Endodermal cell (in vitro differentiated cells): ENCODE data around the gene USF2. TPM values are rescaled to one million over a fixed set of nuclear protein-coding genes. Genes with fewer than 3 reads are reported as not detected.

Experiments used
- DNase-seq: peaks from one replicate; pipeline ENCODE4 v3.0.0-alpha.2; 2017
- H3K27ac ChIP-seq: 2 replicates; pipeline ENCODE4 v1.5.1; 2013; ENCODE audit warnings: mild to moderate bottlenecking, low read depth, low read length, moderate library complexity
- H3K27me3 ChIP-seq: 2 replicates; pipeline ENCODE4 v1.6.1; 2013; ENCODE audit warnings: mild to moderate bottlenecking, low read length, moderate library complexity; ENCODE audit not compliant: insufficient read depth, control insufficient read depth, poor library complexity, severe bottlenecking
- H3K36me3 ChIP-seq: 2 replicates; pipeline ENCODE4 v1.7.0; 2013; ENCODE audit warnings: mild to moderate bottlenecking, low read length, moderate library complexity; ENCODE audit not compliant: control insufficient read depth, insufficient read depth
- H3K4me1 ChIP-seq: one replicate; pipeline ENCODE4 v1.7.0; 2013; ENCODE audit warnings: low read length; ENCODE audit not compliant: control insufficient read depth, insufficient read depth
- H3K4me3 ChIP-seq: 2 replicates; pipeline ENCODE4 v1.5.1; 2013; ENCODE audit warnings: mild to moderate bottlenecking, low read length, moderate library complexity
- H3K9ac ChIP-seq: 2 replicates; pipeline ENCODE4 v1.6.1; 2013; ENCODE audit warnings: mild to moderate bottlenecking, low read length, moderate library complexity; ENCODE audit not compliant: poor library complexity, severe bottlenecking; ENCODE audit errors: extremely low read depth
- H3K9me3 ChIP-seq: 2 replicates; pipeline ENCODE4 v1.6.1; 2013; ENCODE audit warnings: mild to moderate bottlenecking, low read length, moderate library complexity; ENCODE audit not compliant: control insufficient read depth
- H3K27ac Mint-ChIP-seq: 2 replicates; pipeline ENCODE4 v1.8.0; 2020; ENCODE audit warnings: mixed read lengths
- H3K27me3 Mint-ChIP-seq: 2 replicates; pipeline ENCODE4 v1.8.0; 2021; ENCODE audit warnings: mild to moderate bottlenecking, mixed read lengths; ENCODE audit not compliant: insufficient read depth
- H3K36me3 Mint-ChIP-seq: 2 replicates; pipeline ENCODE4 v1.8.0; 2020; ENCODE audit warnings: low read depth, mixed read lengths
- H3K4me1 Mint-ChIP-seq: 2 replicates; pipeline ENCODE4 v1.8.0; 2020; ENCODE audit warnings: mixed read lengths
- H3K4me3 Mint-ChIP-seq: 2 replicates; pipeline ENCODE4 v1.8.0; 2020; ENCODE audit warnings: mild to moderate bottlenecking, moderate library complexity, mixed read lengths
- H3K9me3 Mint-ChIP-seq: 2 replicates; pipeline ENCODE4 v1.8.0; 2020; ENCODE audit warnings: mild to moderate bottlenecking, mixed read lengths
- CTCF ChIP-seq: fragments of 200-600 bp; sonication (generic); conservative IDR thresholded peaks from 2 replicates; pipeline ENCODE4 v1.5.0; 2021; ENCODE audit warnings: antibody characterized with exemption, mild to moderate bottlenecking
- WGBS, 2 experiments: methylation state at CpG; one replicate each; pipeline versions ENCODE4 v1.1.5 to v1.1.7; 2013; ENCODE audit warnings: missing lambda C conversion rate in 2 of 2, mixed read lengths in 1 of 2; ENCODE audit not compliant: insufficient coverage in 1 of 2, insufficient read length in 1 of 2; 5-methylcytosine and 5-hydroxymethylcytosine counted together
- total RNA-seq, 2 donors: library from RNA; stranded (reverse); fragmentation: NEBNext Ultra II Directional in 1 of 2; extraction: Animal tissue kit (Norgen Biotek cat#: 25700) in 1 of 2; gene quantifications; 2 replicates in 1 of 2; 3 replicates in 1 of 2; pipeline ENCODE4 v1.2.1, GENCODE V29; 2021

USF2 gene
- total RNA-seq, 2 donors from 2014 or later, result 111 to 121 TPM

- peaks cover 5% of the 10 kb centered on the region for H3K4me1 ChIP-seq
- no peak overlapping the region for H3K27ac Mint-ChIP-seq
- peaks cover 5% of the 10 kb centered on the region for H3K27me3 Mint-ChIP-seq
- 82% methylated on average over 6 of the region's 7 CpGs; no CpG with 5 or more reads in 1 of the 2 experiments for WGBS, 2 experiments
- DNase-seq, result no peak
- no peak overlapping the region for H3K27ac ChIP-seq
- H3K9me3 ChIP-seq, result no peaks in the 10 kb centered on the region
- TF ChIP-seq CTCF, result no peak
- H3K9ac ChIP-seq, result no peak overlapping the region
- H3K36me3 ChIP-seq, result no peaks in the 10 kb centered on the region
- H3K4me3 ChIP-seq, result no peak overlapping the region
- no peaks in the 10 kb centered on the region for H3K27me3 ChIP-seq
- no peaks in the 10 kb centered on the region for H3K36me3 Mint-ChIP-seq
- H3K9me3 Mint-ChIP-seq, result no peaks in the 10 kb centered on the region
- no peak overlapping the region for H3K4me3 Mint-ChIP-seq
- H3K4me1 Mint-ChIP-seq, result peaks cover 3% of the 10 kb centered on the region
These were observed 28.1 kb downstream of the USF2 start for GRCh38 chr19:35296644-35297514.

GRCh38 chr19:35297515-35297848 is 28.7 kb downstream of the USF2 start:
- Histone ChIP-seq H3K9ac (no peak overlapping the region), H3K36me3 (no peaks in the 10 kb centered on the region), H3K9me3 (no peaks in the 10 kb centered on the region), H3K4me1 (peaks cover 5% of the 10 kb centered on the region), H3K27me3 (no peaks in the 10 kb centered on the region), H3K4me3 (no peak overlapping the region), H3K27ac (no peak overlapping the region)
- no peak overlapping the region for H3K27ac Mint-ChIP-seq
- H3K4me3 Mint-ChIP-seq, result no peak overlapping the region
- no peaks in the 10 kb centered on the region for H3K36me3 Mint-ChIP-seq
- peaks cover 2% of the 10 kb centered on the region for H3K27me3 Mint-ChIP-seq
- 92% methylated on average over 3 of the region's 3 CpGs; no CpG with 5 or more reads in 1 of the 2 experiments for WGBS, 2 experiments
- H3K4me1 Mint-ChIP-seq, result peaks cover 3% of the 10 kb centered on the region
- no peak for DNase-seq
- no peak for TF ChIP-seq CTCF
- H3K9me3 Mint-ChIP-seq, result no peaks in the 10 kb centered on the region

- Mint-ChIP-seq H3K9me3 (no peaks in the 10 kb centered on the region), H3K4me1 (peaks cover 3% of the 10 kb centered on the region), H3K36me3 (no peaks in the 10 kb centered on the region), H3K4me3 (no peak overlapping the region), H3K27me3 (peaks cover 2% of the 10 kb centered on the region), H3K27ac (no peak overlapping the region)
- H3K27me3 ChIP-seq, result no peaks in the 10 kb centered on the region
- no peak for DNase-seq
- H3K4me1 ChIP-seq, result peaks cover 5% of the 10 kb centered on the region
- H3K9me3 ChIP-seq, result no peaks in the 10 kb centered on the region
- no peak overlapping the region for H3K9ac ChIP-seq
- H3K36me3 ChIP-seq, result no peaks in the 10 kb centered on the region
- no peak overlapping the region for H3K27ac ChIP-seq
- WGBS, 2 experiments, result 85 to 100% methylated on average over 1 to 2 of the region's 2 CpGs
- no peak for TF ChIP-seq CTCF
- no peak overlapping the region for H3K4me3 ChIP-seq
These were observed 29.2 kb downstream of the USF2 start for GRCh38 chr19:35297922-35298321.
